Glomerular visceral epithelial cell (primary cell): ENCODE data around the gene KIAA0930.

ENCODE experiments used
- DNase-seq: peaks from one replicate; pipeline ENCODE4 v3.0.0-alpha.2; 2016; ENCODE audit errors: extremely low spot score

Gene KIAA0930

DNA sequence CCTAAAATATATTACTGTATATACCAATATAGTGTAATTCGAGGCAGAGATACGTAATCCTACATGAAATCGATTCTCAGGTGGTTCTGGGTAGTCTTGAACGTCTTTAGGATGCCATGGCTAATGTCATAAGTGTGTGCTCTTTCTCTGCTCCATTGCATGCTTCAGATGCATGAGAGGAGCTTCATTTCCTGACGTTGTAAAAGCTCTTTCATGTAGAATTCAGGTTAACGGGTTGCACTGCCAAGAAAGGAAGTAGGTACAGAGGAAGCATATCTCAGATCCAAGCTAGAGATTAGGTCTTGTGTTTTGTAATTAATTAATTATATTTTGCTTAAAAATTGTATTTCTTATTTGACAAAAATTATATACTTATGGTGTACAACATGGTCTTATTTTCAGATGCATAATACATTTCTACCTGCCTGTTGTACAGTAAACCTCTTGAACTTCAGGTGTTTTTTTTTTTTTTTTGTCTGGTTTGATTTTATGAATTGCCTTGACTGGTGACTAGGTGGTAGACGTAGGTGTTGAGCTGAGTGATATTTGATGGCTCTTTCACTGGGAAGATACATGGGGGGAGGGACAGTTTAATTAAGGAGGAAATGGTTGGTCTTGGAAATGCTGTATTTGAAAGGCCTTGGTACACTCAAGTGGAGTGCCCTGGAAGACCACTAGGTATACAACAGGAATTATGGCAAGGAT is 67.7 kb downstream of the KIAA0930 start:
- no peak for DNase-seq

DNA sequence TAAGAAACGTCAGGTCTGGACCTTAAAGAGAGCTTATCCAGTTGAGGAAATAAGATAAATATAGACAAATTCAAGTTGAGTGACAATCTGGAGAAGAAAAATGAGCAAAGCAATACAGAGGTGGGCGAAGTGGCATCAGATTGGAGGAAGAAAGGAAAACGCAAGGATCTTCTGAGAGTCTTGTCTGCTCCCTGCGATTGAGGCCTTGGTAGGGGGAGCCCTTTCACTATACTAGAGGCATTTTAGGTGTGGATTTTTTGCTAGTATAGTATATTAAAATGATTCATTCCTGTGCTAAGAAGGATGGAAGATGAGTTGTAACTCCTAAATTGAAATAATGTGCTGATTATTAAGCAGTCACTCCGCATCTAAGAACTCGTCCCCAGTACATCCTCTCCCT is 68.9 kb downstream of the KIAA0930 start:
- no peak for DNase-seq

DNA sequence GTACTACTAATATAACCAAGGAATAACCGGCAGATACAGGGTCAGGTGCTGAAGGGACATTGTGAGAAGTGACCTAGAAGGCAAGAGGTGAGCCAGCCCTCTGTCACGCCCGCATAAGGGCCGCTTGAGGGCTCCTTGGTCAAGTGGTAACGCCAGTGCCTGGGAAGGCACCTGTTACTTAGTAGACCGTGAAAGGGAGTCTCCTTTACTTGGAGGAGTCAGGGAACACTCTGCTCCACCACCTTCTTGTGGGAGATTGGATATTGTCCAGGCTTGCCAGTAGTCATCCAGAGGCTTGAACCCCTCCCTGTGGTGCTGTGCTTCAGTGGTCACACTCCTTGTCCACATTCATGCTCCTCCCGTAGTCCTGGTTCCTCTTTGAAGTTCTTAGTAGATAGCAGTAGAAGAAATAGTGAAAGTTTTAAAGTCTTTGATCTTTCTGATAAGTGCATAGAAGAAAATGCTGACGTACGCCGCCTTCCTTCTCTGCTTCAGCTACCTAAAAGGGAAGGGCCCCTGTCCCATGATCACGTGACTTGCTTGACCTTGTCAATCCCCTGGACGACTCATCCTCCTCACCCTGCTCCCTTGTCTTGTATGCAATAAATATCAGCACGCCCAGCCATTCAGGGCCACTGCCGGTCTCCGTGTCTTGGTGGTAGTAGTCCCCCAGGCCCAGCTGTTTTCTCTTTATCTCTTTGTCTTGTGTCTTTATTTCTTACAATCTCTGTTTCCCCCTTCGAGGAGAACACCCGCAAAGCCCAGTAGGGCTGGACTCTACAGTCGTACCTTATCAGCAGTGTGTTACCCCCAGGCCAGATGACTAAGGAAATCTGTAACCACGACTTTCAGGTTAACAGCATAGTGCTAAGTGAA is 70.9 kb downstream of the KIAA0930 start:
- peak; percentile 33 for DNase-seq

DNA sequence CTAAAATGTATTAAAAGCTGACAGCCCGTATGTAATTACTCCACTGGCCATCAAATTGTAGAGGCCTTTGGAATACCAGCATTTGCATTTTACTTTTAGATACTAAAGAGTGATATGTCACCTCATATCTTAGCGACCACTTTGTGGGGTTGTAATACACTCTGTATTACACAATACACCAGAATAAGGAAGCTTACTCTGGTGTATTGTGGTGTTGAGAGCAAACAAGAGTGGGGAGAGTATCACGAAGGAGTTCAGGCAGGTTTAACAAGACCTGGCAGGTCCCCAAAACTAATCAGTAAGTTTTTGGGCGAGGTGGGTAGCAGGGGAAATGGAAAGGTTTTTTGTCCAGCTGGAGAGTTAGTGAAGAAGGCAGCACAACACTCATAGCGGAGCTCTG is 73.8 kb downstream of the KIAA0930 start:
- DNase-seq: no peak

DNA sequence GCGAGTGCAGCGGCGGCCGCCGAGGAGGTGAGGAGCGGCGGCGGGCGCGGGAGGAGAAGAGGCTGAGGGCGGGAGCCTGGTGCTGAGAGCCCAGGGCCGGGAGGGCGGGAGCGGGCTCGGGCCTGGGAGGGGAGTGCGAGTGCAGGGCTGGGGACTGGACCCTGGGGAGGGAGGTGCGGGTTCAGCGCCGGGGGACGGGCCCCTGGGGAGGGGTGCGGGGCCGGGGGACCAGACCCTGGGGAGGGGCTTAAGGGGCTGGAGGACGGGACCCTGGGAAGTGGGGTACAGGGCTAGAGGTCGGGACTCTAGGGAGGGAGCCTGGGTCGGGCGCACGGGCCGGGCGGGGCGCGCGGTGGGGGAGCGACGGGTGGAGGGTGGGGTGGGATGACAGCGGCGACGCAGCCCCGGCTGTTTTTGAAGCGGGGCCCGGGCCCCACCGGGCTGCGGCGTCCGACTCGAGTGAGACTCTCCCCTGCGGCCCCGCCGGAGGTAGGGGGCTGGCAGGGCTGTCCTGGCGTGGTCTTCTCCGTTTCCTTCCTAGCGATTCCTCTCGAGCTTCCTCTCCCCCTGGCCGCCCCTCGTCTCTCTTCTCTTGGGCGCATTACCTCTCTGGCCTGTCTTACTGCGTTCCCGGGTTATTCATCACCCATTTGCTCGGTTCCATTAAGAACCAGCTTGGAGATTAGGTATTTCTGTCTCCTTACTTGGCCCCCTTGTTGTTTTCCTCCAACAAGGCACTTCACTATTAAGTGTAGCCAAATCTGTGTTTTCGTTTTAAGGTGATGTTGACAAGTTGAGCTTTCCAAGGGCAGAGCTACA is 76.2 kb downstream of the KIAA0930 start:
- peak; percentile 8 for DNase-seq

DNA sequence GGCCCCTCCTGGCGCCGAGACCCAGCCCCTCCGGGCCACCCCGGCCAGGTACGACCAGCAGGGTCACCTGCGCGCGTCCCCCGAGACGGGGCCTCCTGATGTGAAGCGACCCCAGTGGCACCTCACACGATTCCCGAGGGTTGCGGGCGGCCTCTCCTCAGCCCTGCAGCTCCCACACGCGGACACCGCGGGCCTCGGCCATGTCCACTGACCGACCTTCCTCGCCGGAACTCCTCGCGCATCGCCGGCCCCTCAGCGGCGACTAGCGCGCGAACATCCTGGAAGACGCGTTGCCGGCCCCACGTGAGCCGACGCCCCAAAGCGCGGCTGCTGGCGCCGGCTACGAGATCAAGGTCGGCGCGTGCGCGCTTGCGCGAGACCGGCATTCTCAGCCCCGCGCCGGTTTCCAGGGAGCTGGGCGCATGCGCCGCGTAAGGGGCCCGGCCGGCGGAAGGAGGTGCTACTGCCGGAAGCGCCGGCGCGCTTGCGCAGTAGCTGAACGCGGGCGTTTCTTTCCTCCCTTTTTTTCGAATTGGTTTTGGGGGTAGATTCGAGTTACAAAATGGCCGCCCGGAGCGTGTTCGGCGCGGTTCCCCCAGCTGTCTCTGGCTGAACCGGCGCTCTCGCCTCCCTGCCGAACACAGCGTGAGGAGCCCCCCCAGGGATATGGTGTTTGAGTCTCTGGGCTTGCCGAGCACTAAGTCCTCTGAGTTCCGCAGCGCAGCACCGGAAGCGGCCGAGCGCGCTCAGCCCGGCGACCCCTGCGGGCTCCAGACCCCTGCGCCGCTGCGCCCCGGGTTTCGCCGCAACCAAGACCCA is 77.0 kb downstream of the KIAA0930 start, which contains the start of gene NUP50:
Gene NUP50 (plus strand): TSS at position 475 of the 819 bp plus-strand sequence. CDS start 4,253 bp downstream, outside the sequence.
- peak; percentile 96 for DNase-seq

DNA sequence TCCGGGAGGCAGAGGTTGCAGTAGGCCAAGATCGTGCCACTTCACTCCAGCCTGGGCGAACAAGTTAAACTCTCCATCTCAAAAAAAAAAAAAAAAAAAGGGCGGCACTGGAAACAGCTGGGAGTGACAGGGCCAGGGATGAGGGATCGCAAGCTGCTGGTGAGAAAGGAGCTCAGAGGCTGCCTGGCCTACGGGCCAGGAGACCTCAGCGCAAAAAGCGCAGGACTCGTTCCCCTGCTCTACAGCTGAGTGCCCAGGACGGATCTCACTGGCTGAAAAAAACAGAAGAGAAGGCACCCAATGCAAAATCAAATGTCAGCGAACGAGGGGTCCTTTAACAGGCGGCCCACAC is 77.6 kb downstream of the KIAA0930 start:
- DNase-seq: peak; percentile 40

DNA sequence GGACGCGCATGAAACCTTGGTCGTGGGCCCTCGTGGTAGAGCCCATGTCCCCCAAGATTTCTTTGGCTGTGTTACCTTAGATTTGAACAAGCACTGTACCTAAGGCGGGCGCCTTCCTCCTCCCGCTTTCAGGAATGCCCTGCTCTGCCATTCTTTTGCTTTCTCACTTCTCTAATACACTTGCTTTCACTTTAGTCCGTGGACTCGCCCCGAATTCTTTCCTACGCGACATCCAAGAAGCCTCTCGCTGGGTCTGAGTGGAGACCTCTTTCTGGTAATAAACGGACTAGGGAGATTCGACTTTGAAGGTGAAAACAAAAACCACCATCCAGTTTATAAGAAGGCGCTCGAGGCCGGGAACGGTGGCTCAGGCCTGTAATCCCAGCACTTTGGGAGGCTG is 78.2 kb downstream of the KIAA0930 start:
- no peak for DNase-seq

DNA sequence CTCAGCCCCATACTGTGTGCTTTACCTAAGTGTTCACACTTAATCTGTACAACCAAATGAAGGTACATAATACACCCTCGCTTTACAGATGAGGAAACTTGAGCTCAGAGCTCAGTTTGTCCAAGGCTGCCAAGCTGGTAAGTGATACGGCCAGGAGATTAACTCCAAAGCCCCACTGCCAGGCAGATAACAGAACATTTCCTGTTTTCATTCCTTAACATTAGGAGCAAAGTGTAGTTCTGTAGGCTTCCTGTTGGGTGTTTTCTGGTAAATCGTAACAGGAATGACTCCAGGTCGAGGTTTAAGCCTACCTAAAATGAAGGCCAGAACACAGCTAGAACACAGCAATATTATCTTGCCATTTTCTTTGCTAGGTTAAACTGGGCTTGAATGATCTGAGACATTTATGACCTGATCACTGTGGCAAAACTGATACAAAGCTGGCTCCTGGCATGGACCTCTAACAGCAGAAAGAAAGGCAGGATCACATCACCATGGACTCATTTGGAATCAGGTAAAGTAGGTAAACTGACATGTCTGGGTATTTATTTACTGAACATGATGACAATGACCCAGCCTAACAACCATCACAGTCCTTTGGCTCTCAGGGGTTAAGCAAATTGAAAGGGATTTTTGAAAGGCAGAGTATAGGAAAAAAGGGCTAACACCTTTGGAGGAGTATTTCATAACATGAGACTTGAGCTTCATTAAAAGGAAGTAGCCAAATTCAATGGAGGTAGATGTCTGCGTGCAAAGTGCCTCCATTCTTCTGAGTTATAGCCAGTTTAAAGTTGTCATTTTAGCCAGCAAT is 80.8 kb downstream of the KIAA0930 start:
- DNase-seq: peak; percentile 6

DNA sequence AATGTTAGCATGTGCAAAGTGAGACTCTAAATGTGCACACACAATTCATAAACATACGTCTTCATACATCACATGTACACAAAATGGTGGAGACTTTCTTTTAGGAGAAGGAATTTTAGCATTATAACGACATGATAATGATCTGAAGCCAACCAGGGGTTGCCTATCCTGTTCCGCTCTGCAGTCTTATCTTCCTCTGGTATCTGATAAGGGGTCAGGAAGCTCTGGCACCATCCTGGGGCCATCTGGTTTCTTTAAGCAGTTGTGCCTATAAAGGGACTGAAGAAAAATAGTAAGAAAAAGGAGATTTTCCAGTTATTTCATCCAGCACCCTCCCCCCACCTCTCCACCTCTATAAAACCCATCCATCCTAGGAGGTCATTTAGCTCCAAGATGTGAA is 82.8 kb downstream of the KIAA0930 start:
- DNase-seq: no peak

DNA sequence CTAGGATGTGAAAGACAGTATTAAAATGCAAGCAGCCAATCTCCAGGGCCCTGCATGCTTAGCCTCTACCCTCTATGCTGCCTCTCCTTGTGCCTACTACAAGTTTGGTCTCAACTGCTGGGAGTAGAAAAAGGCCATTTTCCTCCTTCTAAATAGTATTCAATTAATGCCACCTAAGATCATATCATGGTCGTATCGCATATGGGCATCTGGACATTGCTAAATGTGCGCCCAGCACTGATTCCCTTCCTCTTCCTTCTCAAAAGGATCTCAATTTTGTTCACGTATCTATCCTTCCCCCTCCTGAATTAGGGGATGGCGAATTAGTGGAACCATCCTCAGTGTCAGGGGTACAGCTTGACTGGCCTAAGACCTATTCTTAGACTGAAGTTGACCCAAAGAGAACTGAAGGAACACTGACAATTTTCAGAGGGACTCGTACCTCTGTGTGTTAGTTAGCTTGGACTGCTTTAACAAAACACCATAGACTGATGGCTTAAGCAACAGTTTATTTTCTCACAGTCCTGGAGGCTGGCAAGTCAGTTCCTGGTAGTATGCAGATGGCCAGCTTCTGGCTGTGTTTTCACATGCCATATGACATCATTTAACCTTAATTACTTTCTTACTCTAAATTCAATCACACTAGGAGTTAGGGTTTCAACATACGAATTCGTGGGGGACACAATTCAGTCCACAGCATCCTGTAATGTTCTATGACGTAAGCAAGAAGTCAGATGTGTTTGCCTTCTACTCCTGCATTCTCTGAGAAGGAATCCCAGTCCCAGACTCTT is 85.4 kb downstream of the KIAA0930 start:
- DNase-seq: no peak

DNA sequence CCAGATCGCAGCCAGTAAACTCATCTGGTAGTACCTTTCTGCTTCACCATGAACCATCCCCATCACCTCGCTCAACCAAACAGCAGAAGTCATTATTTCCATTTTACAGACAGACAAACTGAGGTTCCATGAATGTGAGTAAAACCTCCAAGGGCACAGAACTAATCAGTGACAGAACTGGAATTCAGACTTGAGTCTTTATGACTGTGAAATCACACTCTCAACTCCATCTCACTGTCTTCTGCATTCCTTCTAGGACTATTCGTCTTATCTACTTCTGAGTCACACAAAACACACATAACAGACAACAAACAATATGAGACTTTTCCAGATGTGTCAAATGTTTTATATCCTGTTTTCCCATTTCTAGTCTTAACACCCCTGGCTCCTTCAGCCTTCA is 86.3 kb downstream of the KIAA0930 start:
- DNase-seq: no peak

DNA sequence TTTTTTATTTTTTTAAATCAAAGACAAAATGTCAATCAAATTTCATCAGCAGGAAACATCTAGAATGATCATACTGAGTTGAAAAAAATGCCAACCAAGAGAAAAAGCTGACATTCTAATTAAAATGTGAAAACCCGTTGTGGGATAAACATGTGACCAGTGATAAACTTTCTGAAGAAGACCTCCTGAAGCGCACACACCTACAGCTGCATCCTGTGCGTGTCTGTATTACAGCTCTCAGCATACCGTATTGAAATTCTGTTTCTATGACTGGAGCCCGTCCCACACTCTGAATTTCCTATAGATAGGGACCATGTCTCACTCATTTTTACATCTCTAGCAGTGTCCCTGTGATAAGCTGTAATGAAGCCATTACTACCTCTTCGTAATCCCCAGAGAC is 89.2 kb downstream of the KIAA0930 start:
- DNase-seq: no peak

DNA sequence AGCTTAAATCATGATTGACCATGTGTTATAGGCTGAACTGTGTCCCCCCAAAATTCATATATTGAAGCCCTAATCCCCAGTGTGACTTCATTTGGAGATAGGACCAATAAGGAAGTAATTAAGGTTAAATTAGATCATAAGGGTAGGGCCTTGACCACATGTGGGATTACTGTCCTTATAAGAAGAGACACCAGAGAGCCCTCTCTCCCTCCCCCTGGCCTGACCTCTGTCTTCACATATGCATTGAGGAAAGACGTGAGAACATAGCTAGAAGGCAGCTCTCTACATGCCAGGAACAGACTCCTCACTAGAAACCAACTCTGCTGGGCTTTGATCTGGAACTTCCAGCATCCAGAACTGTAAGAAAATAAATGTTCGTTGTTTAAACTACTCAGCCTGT is 90.6 kb downstream of the KIAA0930 start:
- DNase-seq: no peak

DNA sequence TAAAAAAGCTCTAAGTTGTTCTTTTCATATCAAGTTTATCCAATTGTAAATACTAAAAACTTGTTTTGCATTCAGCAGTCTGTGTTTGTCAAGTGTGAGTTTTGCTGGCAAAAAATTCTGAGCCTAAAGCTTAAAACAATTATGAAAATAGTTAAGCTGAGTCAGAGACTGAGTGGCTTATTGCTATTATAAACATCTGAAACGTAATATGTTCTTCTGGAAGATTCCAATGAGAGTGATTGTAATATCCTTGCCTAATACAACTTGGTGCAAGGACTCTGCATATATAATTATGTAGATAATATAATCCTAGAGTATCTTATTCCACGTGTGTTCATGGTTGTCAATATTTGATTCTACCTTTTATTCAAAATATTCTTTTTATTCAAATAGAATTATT is 91.0 kb downstream of the KIAA0930 start:
- no peak for DNase-seq

DNA sequence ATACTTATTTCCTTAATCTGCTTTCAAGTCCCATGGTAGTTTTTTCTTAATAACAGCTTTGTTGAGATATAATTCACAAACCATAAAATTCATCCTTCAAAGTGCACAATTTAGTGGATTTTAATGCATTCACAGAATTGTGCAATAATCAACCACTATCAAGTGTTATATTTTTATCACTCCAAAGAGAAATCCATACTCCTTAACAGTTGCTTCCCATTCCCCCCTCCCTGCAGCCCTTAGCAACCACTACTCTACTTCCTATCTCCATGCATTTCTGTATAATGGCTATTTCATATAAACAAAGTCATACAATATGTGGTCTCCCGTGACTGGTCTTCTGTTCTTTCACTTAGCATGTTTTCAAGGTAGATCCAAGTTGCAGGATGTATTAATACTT is 95.8 kb downstream of the KIAA0930 start:
- no peak for DNase-seq

DNA sequence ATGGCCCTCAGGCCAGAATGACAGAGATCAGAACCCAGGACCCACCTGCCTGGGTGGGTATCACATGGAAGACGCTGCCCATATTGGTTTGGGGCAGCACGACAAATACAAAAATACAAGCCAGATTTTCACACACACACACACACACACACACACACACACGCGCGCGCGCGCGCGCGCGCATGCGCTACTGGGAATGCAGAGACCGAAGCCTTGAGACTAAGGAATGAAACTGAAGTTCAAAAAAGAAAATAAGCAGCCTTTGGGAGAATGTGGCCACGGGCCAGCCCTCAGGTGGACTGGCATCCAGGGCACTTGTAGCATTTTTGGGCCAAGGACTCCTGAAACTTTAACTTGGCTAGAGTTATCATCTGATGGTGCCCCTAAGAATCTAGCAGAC is 98.3 kb downstream of the KIAA0930 start:
- no peak for DNase-seq
